Neural progenitor cell (in vitro differentiated cells): ENCODE results near the gene TMEM33. TPM values are rescaled to one million over a fixed set of nuclear protein-coding genes. Genes with fewer than 3 reads are reported as not detected.

Experiments
- DNase-seq: peaks from one replicate; pipeline ENCODE4 v3.0.0-alpha.2; 2016; ENCODE audit warnings: low spot score
- H2AFZ ChIP-seq: fragments of 200-600 bp; sonication (generic); replicated peaks from 2 replicates; pipeline ENCODE4 v1.6.1; 2016; ENCODE audit warnings: antibody characterized with exemption
- H3F3A ChIP-seq: fragments of 200-600 bp; sonication (generic); 2 replicates; pipeline ENCODE4 v1.6.1; 2016; ENCODE audit warnings: antibody characterized with exemption, low read depth
- H3K27ac ChIP-seq: fragments of 200-600 bp; sonication (generic); 2 replicates; pipeline ENCODE4 v1.5.1; 2016; ENCODE audit warnings: mild to moderate bottlenecking
- H3K27me3 ChIP-seq: fragments of 200-600 bp; sonication (generic); 2 replicates; pipeline ENCODE4 v1.6.1; 2016; ENCODE audit warnings: mild to moderate bottlenecking, moderate library complexity
- H3K36me3 ChIP-seq: fragments of 200-600 bp; sonication (generic); 2 replicates; pipeline ENCODE4 v1.5.1; 2016
- H3K4me1 ChIP-seq: fragments of 200-600 bp; sonication (generic); 2 replicates; pipeline ENCODE4 v1.6.1; 2016; ENCODE audit warnings: mixed run types
- H3K4me2 ChIP-seq: fragments of 200-600 bp; sonication (generic); 2 replicates; pipeline ENCODE4 v1.6.1; 2016
- H3K4me3 ChIP-seq: fragments of 200-600 bp; sonication (generic); 2 replicates; pipeline ENCODE4 v1.5.1; 2016
- H3K79me2 ChIP-seq: fragments of 200-600 bp; sonication (generic); 2 replicates; pipeline ENCODE4 v1.6.1; 2016; ENCODE audit warnings: low read depth
- H3K9ac ChIP-seq: fragments of 200-600 bp; sonication (generic); 2 replicates; pipeline ENCODE4 v1.6.1; 2016
- H3K9me3 ChIP-seq: fragments of 200-600 bp; sonication (generic); 2 replicates; pipeline ENCODE4 v1.5.1; 2016; ENCODE audit warnings: low read depth
- H4K20me1 ChIP-seq: fragments of 200-600 bp; sonication (generic); 2 replicates; pipeline ENCODE4 v1.6.1; 2016; ENCODE audit warnings: low read depth
- H3K27ac Mint-ChIP-seq: 3 replicates; pipeline ENCODE4 v1.8.0; 2021; ENCODE audit warnings: mixed read lengths
- H3K27me3 Mint-ChIP-seq: 2 replicates; pipeline ENCODE4 v1.8.0; 2022; ENCODE audit warnings: low read depth, mild to moderate bottlenecking, inconsistent platforms, moderate library complexity, mixed read lengths; ENCODE audit not compliant: insufficient read depth
- H3K36me3 Mint-ChIP-seq: 3 replicates; pipeline ENCODE4 v1.8.0; 2021; ENCODE audit warnings: mixed read lengths
- H3K4me1 Mint-ChIP-seq: 3 replicates; pipeline ENCODE4 v1.8.0; 2021; ENCODE audit warnings: mixed read lengths
- H3K4me3 Mint-ChIP-seq: 3 replicates; pipeline ENCODE4 v1.8.0; 2021; ENCODE audit warnings: mild to moderate bottlenecking, moderate library complexity, mixed read lengths
- H3K9me3 Mint-ChIP-seq: 3 replicates; pipeline ENCODE4 v1.8.0; 2020; ENCODE audit warnings: mixed read lengths
- EZH2 ChIP-seq: fragments of 200-600 bp; sonication (generic); IDR thresholded peaks from 2 replicates; pipeline ENCODE4 v1.6.1; 2017; ENCODE audit warnings: antibody characterized with exemption, mild to moderate bottlenecking, moderate library complexity
- EZH2phosphoT487 ChIP-seq: fragments of 200-600 bp; sonication (generic); IDR thresholded peaks from 2 replicates; pipeline ENCODE4 v1.6.1; 2017; ENCODE audit warnings: antibody characterized with exemption
- total RNA-seq: library from RNA; depleted of rRNA; stranded (reverse); fragments of >200 nt; gene quantifications from 2 replicates; pipeline ENCODE4 v1.2.3, GENCODE V29; 2015; ENCODE audit warnings: low replicate concordance
- TF ChIP-seq, protein P1 (sequence below): fragments of 200-600 bp; sonication (generic); IDR thresholded peaks from 2 replicates; pipeline ENCODE4 v1.5.1; 2017; ENCODE audit warnings: antibody characterized with exemption, mild to moderate bottlenecking

TMEM33 gene
- total RNA-seq, 1 donor from 2014 or later = 71.9 TPM

DNA sequence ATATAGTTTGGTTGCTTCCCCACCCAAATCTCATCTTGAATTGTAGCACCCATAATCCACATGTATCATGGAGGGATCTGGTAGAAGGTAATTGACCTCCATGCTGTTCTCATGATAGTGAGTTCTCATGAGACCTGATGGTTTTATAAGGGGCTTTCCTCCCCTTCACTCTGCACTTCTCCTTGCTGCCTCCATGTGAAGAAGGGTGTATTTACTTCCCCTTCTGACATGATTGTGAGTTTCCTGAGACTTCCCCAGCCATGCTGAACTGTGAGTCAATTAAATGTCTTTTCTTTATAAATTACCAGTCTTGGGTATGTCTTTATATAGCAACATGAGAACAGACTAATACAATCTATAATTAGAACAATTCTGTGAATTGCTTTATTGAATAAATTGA, 34.4 kb downstream of the TMEM33 start:
- H3K36me3 Mint-ChIP-seq = peaks cover 3% of the 10 kb centered on the region
- H3K79me2 ChIP-seq = no peaks in the 10 kb centered on the region
- no peaks in the 10 kb centered on the region for H3K36me3 ChIP-seq
- no peak overlapping the region for H3K9ac ChIP-seq
- no peak overlapping the region for H3K4me3 ChIP-seq
- no peaks in the 10 kb centered on the region for H3F3A ChIP-seq
- H2AFZ ChIP-seq = no peak overlapping the region
- no peaks in the 10 kb centered on the region for H3K4me1 ChIP-seq
- no peak for DNase-seq
- no peak overlapping the region for H3K4me3 Mint-ChIP-seq
- TF ChIP-seq, protein P1, sequence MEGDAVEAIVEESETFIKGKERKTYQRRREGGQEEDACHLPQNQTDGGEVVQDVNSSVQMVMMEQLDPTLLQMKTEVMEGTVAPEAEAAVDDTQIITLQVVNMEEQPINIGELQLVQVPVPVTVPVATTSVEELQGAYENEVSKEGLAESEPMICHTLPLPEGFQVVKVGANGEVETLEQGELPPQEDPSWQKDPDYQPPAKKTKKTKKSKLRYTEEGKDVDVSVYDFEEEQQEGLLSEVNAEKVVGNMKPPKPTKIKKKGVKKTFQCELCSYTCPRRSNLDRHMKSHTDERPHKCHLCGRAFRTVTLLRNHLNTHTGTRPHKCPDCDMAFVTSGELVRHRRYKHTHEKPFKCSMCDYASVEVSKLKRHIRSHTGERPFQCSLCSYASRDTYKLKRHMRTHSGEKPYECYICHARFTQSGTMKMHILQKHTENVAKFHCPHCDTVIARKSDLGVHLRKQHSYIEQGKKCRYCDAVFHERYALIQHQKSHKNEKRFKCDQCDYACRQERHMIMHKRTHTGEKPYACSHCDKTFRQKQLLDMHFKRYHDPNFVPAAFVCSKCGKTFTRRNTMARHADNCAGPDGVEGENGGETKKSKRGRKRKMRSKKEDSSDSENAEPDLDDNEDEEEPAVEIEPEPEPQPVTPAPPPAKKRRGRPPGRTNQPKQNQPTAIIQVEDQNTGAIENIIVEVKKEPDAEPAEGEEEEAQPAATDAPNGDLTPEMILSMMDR = no peak
- TF ChIP-seq EZH2phosphoT487 (no peak), EZH2 (no peak)
- H4K20me1 ChIP-seq = no peaks in the 10 kb centered on the region
- H3K4me2 ChIP-seq = no peak overlapping the region
- H3K27me3 ChIP-seq = no peaks in the 10 kb centered on the region
- H3K27me3 Mint-ChIP-seq = no peaks in the 10 kb centered on the region
- H3K27ac ChIP-seq = no peak overlapping the region
- peaks cover 5% of the 10 kb centered on the region for H3K9me3 Mint-ChIP-seq
- no peaks in the 10 kb centered on the region for H3K9me3 ChIP-seq
- no peak overlapping the region for H3K27ac Mint-ChIP-seq
- H3K4me1 Mint-ChIP-seq = no peaks in the 10 kb centered on the region

DNA sequence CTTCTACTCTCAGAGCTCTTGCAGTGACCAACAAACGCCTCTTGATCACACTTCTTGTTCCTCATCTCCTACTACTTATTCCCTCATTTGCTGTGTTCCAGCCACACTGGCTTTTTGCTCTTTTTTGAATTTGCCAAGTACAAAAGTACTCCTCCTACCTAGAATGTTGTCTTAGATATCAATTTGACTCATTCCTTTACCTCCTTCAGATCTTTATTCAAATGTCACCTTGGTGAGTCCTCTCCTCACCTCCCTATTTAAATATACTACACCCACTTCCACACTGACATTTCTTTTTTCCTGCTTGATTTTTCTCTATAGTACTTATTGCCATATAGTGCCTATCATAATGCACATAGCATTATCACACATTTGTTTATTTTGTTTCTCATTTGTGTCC, 40.1 kb downstream of the TMEM33 start:
- no peaks in the 10 kb centered on the region for H3K4me1 ChIP-seq
- no peak for DNase-seq
- no peaks in the 10 kb centered on the region for H3K79me2 ChIP-seq
- H3K27ac ChIP-seq = no peak overlapping the region
- no peak overlapping the region for H3K4me3 Mint-ChIP-seq
- H3K9me3 Mint-ChIP-seq = no peaks in the 10 kb centered on the region
- no peaks in the 10 kb centered on the region for H3K27me3 Mint-ChIP-seq
- no peaks in the 10 kb centered on the region for H3K36me3 ChIP-seq
- no peak overlapping the region for H3K4me2 ChIP-seq
- H3K9me3 ChIP-seq = no peaks in the 10 kb centered on the region
- H3K9ac ChIP-seq = no peak overlapping the region
- no peak overlapping the region for H2AFZ ChIP-seq
- no peak overlapping the region for H3K4me3 ChIP-seq
- H3K27ac Mint-ChIP-seq = no peak overlapping the region
- no peaks in the 10 kb centered on the region for H3K4me1 Mint-ChIP-seq
- H4K20me1 ChIP-seq = no peaks in the 10 kb centered on the region
- no peaks in the 10 kb centered on the region for H3K36me3 Mint-ChIP-seq
- H3F3A ChIP-seq = no peaks in the 10 kb centered on the region
- H3K27me3 ChIP-seq = no peaks in the 10 kb centered on the region
- TF ChIP-seq EZH2phosphoT487 (no peak), EZH2 (no peak)
- TF ChIP-seq, protein P1 = no peak

DNA sequence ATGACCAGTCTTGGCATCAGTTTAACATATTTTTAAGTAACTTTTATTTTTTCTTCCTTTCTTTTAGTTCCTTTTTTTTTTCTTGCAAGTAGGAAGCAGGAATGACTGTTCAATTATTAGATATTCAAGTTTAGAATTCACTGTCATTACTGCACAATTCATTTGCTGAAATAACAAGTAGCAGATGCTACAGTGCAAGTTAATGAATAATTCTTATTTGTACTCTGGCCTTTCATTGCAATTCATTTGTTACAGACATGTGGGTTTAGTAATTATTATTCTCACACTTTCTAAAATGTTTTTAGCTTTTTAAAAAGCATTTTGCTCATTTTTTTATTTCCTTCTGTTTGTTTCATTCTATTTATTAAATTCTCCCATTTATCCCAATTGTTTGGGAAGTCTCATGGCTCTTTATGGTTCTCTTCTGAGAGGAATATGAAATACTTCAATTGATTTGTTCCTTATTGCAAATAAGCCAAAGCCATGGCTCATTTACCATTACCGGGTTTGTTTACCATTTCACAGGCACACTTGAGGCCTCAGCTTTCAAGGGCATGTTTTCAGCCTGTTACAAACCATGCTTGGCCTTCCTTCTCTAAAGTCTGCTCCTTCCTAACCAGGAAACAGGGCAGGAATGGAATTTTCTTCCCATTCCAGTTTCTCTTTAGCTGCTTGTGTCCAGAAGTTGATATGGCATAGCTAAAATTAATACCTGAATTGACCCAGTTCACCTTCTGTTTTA, 41.7 kb downstream of the TMEM33 start:
- H3F3A ChIP-seq = no peaks in the 10 kb centered on the region
- TF ChIP-seq, protein P1 = no peak
- TF ChIP-seq EZH2 (no peak), EZH2phosphoT487 (no peak)
- DNase-seq = no peak
- H3K27me3 ChIP-seq = no peaks in the 10 kb centered on the region
- H3K36me3 Mint-ChIP-seq = no peaks in the 10 kb centered on the region
- no peaks in the 10 kb centered on the region for H3K4me1 Mint-ChIP-seq
- H3K27me3 Mint-ChIP-seq = no peaks in the 10 kb centered on the region
- H3K4me3 Mint-ChIP-seq = no peak overlapping the region
- no peak overlapping the region for H3K27ac Mint-ChIP-seq
- no peaks in the 10 kb centered on the region for H3K9me3 ChIP-seq
- H3K4me3 ChIP-seq = no peak overlapping the region
- H3K9me3 Mint-ChIP-seq = no peaks in the 10 kb centered on the region
- H3K27ac ChIP-seq = no peak overlapping the region
- H3K79me2 ChIP-seq = no peaks in the 10 kb centered on the region
- no peaks in the 10 kb centered on the region for H3K36me3 ChIP-seq
- H2AFZ ChIP-seq = no peak overlapping the region
- no peaks in the 10 kb centered on the region for H3K4me1 ChIP-seq
- H4K20me1 ChIP-seq = no peaks in the 10 kb centered on the region
- H3K9ac ChIP-seq = no peak overlapping the region
- H3K4me2 ChIP-seq = no peak overlapping the region
